Gastrocnemius medialis (tissue), 4 donors: ENCODE results near the gene AARS2.

Source experiments
- POLR2A ChIP-seq, 2 donors: fragments of 450-650 bp; IDR thresholded peaks; one replicate each; pipeline ENCODE4 v1.6.1; 2017; ENCODE audit warnings: antibody characterized with exemption in 2 of 2, mild to moderate bottlenecking in 2 of 2, moderate library complexity in 2 of 2
- TF ChIP-seq, protein P1 (sequence below), 5 experiments: fragments of 450-650 bp in 3 of 5; fragments of 200-600 bp in 2 of 5; sonication (generic) in 2 of 5; IDR thresholded peaks in 4 of 5; conservative IDR thresholded peaks in 1 of 5; 1 replicate in 4 of 5; 2 replicates in 1 of 5; pipeline ENCODE4 v1.5.1; 2016 to 2019; ENCODE audit warnings: antibody characterized with exemption in 5 of 5, mild to moderate bottlenecking in 3 of 5, moderate library complexity in 3 of 5

DNA sequence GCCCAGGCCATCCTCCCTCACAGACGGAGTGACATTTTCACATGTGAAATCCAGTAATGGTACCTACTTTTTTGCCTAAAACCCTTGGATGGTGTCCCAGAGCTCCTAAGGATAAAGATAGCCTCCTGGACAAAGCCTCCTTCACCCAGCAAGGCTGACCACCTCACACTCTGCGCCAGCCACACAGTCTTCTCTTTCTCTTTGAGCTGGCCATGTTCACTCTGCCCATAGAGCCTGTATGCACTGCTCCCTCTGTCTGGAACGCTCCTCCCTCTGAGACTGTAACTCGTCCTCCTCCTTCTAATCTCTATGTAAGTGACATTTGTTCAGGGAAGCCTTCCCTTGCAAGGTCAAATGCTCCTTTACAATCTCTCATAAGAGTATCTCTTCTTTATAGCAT lies 28.3 kb downstream of the AARS2 start:
- TF ChIP-seq POLR2A (IDR thresholded peaks at IDR 0.05): no peak
- TF ChIP-seq, protein P1, sequence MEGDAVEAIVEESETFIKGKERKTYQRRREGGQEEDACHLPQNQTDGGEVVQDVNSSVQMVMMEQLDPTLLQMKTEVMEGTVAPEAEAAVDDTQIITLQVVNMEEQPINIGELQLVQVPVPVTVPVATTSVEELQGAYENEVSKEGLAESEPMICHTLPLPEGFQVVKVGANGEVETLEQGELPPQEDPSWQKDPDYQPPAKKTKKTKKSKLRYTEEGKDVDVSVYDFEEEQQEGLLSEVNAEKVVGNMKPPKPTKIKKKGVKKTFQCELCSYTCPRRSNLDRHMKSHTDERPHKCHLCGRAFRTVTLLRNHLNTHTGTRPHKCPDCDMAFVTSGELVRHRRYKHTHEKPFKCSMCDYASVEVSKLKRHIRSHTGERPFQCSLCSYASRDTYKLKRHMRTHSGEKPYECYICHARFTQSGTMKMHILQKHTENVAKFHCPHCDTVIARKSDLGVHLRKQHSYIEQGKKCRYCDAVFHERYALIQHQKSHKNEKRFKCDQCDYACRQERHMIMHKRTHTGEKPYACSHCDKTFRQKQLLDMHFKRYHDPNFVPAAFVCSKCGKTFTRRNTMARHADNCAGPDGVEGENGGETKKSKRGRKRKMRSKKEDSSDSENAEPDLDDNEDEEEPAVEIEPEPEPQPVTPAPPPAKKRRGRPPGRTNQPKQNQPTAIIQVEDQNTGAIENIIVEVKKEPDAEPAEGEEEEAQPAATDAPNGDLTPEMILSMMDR (IDR thresholded peaks at IDR 0.05 in 4 of 5, conservative IDR thresholded peaks at IDR 0.05 in 1 of 5): no peak
